ENCODE measurements around the gene PTPRM.

PTPRM gene

DNA sequence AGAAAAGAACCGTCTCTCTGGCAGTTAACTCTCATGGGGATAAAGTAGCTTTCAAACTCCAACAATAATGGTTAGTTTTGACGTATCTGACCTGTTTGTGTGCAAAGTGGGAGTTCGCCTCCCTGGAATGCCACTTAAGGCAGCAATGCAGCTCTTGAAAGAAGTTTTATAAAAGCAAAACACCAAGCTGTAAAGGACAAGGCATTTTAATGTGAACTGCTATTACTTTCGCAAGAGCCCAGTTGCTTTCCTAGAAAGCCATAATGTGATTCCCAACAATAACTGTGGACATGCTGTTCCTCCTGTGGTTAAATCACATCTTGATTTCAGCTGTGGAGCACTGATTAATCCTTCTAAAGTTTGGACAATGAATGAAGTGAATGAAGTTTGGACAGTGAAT lies 303.7 kb downstream of the PTPRM start:
- no peak overlapping the region for H3K9ac ChIP-seq (ENCODE audit: low read depth, low read length)
- H4K20me1 ChIP-seq (ENCODE audit: insufficient read depth, low read length) = no peaks in the 10 kb centered on the region
- H3K27ac ChIP-seq (ENCODE audit: low read length) = no peak overlapping the region
- H3K4me1 ChIP-seq (ENCODE audit: insufficient read depth, low read length) = no peaks in the 10 kb centered on the region
- H3K4me3 ChIP-seq (ENCODE audit: low read depth in 1 of 2, low read length in 2 of 2) = no peak overlapping the region
- TF ChIP-seq, protein P1, sequence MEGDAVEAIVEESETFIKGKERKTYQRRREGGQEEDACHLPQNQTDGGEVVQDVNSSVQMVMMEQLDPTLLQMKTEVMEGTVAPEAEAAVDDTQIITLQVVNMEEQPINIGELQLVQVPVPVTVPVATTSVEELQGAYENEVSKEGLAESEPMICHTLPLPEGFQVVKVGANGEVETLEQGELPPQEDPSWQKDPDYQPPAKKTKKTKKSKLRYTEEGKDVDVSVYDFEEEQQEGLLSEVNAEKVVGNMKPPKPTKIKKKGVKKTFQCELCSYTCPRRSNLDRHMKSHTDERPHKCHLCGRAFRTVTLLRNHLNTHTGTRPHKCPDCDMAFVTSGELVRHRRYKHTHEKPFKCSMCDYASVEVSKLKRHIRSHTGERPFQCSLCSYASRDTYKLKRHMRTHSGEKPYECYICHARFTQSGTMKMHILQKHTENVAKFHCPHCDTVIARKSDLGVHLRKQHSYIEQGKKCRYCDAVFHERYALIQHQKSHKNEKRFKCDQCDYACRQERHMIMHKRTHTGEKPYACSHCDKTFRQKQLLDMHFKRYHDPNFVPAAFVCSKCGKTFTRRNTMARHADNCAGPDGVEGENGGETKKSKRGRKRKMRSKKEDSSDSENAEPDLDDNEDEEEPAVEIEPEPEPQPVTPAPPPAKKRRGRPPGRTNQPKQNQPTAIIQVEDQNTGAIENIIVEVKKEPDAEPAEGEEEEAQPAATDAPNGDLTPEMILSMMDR (IDR thresholded peaks at IDR 0.05; ENCODE audit: borderline replicate concordance, extremely low read depth, low read length, poor library complexity, severe bottlenecking) = no peak
- TF ChIP-seq EZH2 (IDR thresholded peaks at IDR 0.05; ENCODE audit: borderline replicate concordance, low read depth, low read length, severe bottlenecking) = no peak
- no peaks in the 10 kb centered on the region for H3K9me3 ChIP-seq (ENCODE audit: insufficient read depth, low read length, severe bottlenecking)
- no peaks in the 10 kb centered on the region for H3K27me3 ChIP-seq (ENCODE audit: insufficient read depth, low read length, poor library complexity)
- no peak overlapping the region for H3K4me2 ChIP-seq (ENCODE audit: insufficient read depth, low read length)
- no peak overlapping the region for H2AFZ ChIP-seq (ENCODE audit: low read depth, low read length)
- DNase-seq (no peak), ATAC-seq (ENCODE audit: insufficient read depth, low read depth) (no peak)
- no peaks in the 10 kb centered on the region for H3K79me2 ChIP-seq (ENCODE audit: insufficient read depth, low read length)
- no peaks in the 10 kb centered on the region for H3K36me3 ChIP-seq (ENCODE audit: insufficient read depth, low read length)

DNA sequence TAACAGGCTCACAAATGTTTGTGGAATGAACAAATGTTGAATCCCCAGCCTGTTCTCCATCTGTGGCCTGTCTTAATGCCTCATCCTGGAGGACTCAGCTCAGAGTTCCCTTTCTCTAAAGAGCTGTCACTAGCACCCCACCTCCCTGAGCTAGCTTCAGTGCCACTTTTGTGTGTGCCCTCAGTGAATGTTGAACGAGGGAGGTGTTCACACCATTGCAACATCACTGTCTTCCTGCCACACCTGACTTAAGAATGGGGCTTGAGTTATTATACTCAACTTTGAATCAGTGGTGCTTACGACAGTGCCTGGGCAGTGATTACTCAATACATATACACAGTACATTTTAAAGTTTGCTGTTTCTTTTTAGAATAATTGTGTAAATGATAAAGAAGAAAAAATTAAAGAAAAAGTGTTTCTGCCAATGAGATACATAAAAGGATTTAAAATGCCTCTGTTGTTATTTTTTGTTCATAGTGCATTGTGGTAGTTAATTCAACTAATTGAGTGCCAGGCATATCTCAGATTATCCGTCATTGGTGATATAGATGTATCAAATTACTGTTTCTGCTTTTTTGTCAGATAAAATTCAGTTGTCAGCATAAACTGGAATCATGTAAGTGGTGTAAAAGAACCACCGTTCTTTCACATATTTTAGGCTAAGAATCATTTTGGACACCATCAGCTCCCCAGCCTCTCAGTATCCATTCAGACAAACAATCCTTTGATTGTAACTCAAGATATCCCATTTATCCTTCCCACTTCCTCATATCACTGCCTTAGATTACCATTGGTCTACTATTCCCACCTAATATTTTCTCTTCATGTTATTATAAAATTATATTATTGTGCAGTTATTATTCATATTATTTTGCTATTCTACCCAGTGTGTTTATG lies 304.7 kb downstream of the PTPRM start:
- Histone ChIP-seq H3K27me3 (ENCODE audit: insufficient read depth, low read length, poor library complexity) (no peaks in the 10 kb centered on the region), H3K9ac (ENCODE audit: low read depth, low read length) (no peak overlapping the region), H2AFZ (ENCODE audit: low read depth, low read length) (no peak overlapping the region), H3K9me3 (ENCODE audit: insufficient read depth, low read length, severe bottlenecking) (no peaks in the 10 kb centered on the region), H3K79me2 (ENCODE audit: insufficient read depth, low read length) (no peaks in the 10 kb centered on the region), H4K20me1 (ENCODE audit: insufficient read depth, low read length) (no peaks in the 10 kb centered on the region), H3K4me2 (ENCODE audit: insufficient read depth, low read length) (no peak overlapping the region), H3K4me3 (ENCODE audit: low read depth in 1 of 2, low read length in 2 of 2) (no peak overlapping the region), H3K4me1 (ENCODE audit: insufficient read depth, low read length) (no peaks in the 10 kb centered on the region), H3K27ac (ENCODE audit: low read length) (no peak overlapping the region), H3K36me3 (ENCODE audit: insufficient read depth, low read length) (no peaks in the 10 kb centered on the region)
- no peak for TF ChIP-seq EZH2 (IDR thresholded peaks at IDR 0.05; ENCODE audit: borderline replicate concordance, low read depth, low read length, severe bottlenecking)
- TF ChIP-seq, protein P1 (IDR thresholded peaks at IDR 0.05; ENCODE audit: borderline replicate concordance, extremely low read depth, low read length, poor library complexity, severe bottlenecking) = no peak
- DNase-seq (no peak), ATAC-seq (ENCODE audit: insufficient read depth, low read depth) (no peak)

DNA sequence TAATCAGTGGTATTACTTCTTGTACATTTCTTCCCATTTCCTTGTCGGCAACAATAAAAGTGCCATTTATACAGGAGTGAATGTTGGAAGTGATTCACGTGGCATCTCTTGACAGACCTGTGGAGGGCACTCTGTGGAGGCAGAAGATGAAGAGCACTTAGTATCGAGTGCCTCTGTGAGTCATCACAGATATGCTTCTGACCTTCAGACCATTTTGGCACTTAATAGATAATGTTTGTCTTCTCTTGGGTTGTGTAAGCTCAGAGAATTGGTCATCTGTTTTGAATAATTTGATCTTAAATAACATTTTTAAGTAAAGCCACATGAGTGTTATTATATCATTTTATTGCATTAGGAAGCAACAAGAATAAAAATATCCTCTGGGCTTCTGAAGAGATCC lies 305.5 kb downstream of the PTPRM start:
- H3K9me3 ChIP-seq (ENCODE audit: insufficient read depth, low read length, severe bottlenecking) = no peaks in the 10 kb centered on the region
- ATAC-seq (ENCODE audit: insufficient read depth, low read depth) = no peak
- no peak overlapping the region for H3K27ac ChIP-seq (ENCODE audit: low read length)
- no peak overlapping the region for H3K4me2 ChIP-seq (ENCODE audit: insufficient read depth, low read length)
- H3K4me1 ChIP-seq (ENCODE audit: insufficient read depth, low read length) = no peaks in the 10 kb centered on the region
- no peak for TF ChIP-seq EZH2 (IDR thresholded peaks at IDR 0.05; ENCODE audit: borderline replicate concordance, low read depth, low read length, severe bottlenecking)
- TF ChIP-seq, protein P1 (IDR thresholded peaks at IDR 0.05; ENCODE audit: borderline replicate concordance, extremely low read depth, low read length, poor library complexity, severe bottlenecking) = no peak
- no peaks in the 10 kb centered on the region for H3K36me3 ChIP-seq (ENCODE audit: insufficient read depth, low read length)
- H3K27me3 ChIP-seq (ENCODE audit: insufficient read depth, low read length, poor library complexity) = no peaks in the 10 kb centered on the region
- H3K9ac ChIP-seq (ENCODE audit: low read depth, low read length) = no peak overlapping the region
- H3K79me2 ChIP-seq (ENCODE audit: insufficient read depth, low read length) = no peaks in the 10 kb centered on the region
- no peaks in the 10 kb centered on the region for H4K20me1 ChIP-seq (ENCODE audit: insufficient read depth, low read length)
- no peak overlapping the region for H2AFZ ChIP-seq (ENCODE audit: low read depth, low read length)
- DNase-seq = no peak
- no peak overlapping the region for H3K4me3 ChIP-seq (ENCODE audit: low read depth in 1 of 2, low read length in 2 of 2)

All from DND-41 (cell line).